Measurements from ENCODE around the gene NT5C1B. TPM values are rescaled to one million over a fixed set of nuclear protein-coding genes. Genes with fewer than 3 reads are reported as not detected.

NT5C1B gene
- total RNA-seq, 1 experiment from 2014 or later: not detected

- no peak for DNase-seq (ENCODE audit: extremely low read depth, low read depth)
Observed at GRCh38 chr2:18552351-18553077, 36.9 kb downstream of the NT5C1B start.

- DNase-seq (ENCODE audit: extremely low read depth, low read depth): no peak
Observed at GRCh38 chr2:18551623-18552022, 37.7 kb downstream of the NT5C1B start.

- no peak for DNase-seq (ENCODE audit: extremely low read depth, low read depth)
Observed at GRCh38 chr2:18551169-18551568, 38.2 kb downstream of the NT5C1B start.

- no peak for DNase-seq (ENCODE audit: extremely low read depth, low read depth)
Observed at GRCh38 chr2:18550433-18550832, 38.9 kb downstream of the NT5C1B start.

- DNase-seq (ENCODE audit: extremely low read depth, low read depth): no peak
Observed at GRCh38 chr2:18549083-18549482, 40.3 kb downstream of the NT5C1B start.

GRCh38 chr2:18548621-18549020, 40.7 kb downstream of the NT5C1B start:
- DNase-seq (ENCODE audit: extremely low read depth, low read depth): no peak

- DNase-seq (ENCODE audit: extremely low read depth, low read depth): no peak
Observed at GRCh38 chr2:18546567-18546966, 42.8 kb downstream of the NT5C1B start.

- DNase-seq (ENCODE audit: extremely low read depth, low read depth): no peak
Observed at GRCh38 chr2:18545384-18545783, 44.0 kb downstream of the NT5C1B start.

GRCh38 chr2:18544171-18544570, 45.2 kb downstream of the NT5C1B start:
- no peak for DNase-seq (ENCODE audit: extremely low read depth, low read depth)

GRCh38 chr2:18540872-18541271, 48.5 kb downstream of the NT5C1B start:
- DNase-seq (ENCODE audit: extremely low read depth, low read depth): no peak

- no peak for DNase-seq (ENCODE audit: extremely low read depth, low read depth)
Observed at GRCh38 chr2:18536697-18537096, 52.7 kb downstream of the NT5C1B start.

- DNase-seq (ENCODE audit: extremely low read depth, low read depth): no peak
Observed at GRCh38 chr2:18536100-18536499, 53.3 kb downstream of the NT5C1B start.

- DNase-seq (ENCODE audit: extremely low read depth, low read depth): no peak
Observed at GRCh38 chr2:18531194-18531593, 58.2 kb downstream of the NT5C1B start.

GRCh38 chr2:18527822-18528221, 61.5 kb downstream of the NT5C1B start:
- DNase-seq (ENCODE audit: extremely low read depth, low read depth): no peak

- no peak for DNase-seq (ENCODE audit: extremely low read depth, low read depth)
Observed at GRCh38 chr2:18527326-18527725, 62.0 kb downstream of the NT5C1B start.

GRCh38 chr2:18526429-18526828, 62.9 kb downstream of the NT5C1B start:
- no peak for DNase-seq (ENCODE audit: extremely low read depth, low read depth)

- DNase-seq (ENCODE audit: extremely low read depth, low read depth): no peak
Observed at GRCh38 chr2:18525852-18526251, 63.5 kb downstream of the NT5C1B start.

GRCh38 chr2:18525236-18525635, 64.1 kb downstream of the NT5C1B start:
- DNase-seq (ENCODE audit: extremely low read depth, low read depth): no peak

- DNase-seq (ENCODE audit: extremely low read depth, low read depth): no peak
Observed at GRCh38 chr2:18522484-18523146, 66.8 kb downstream of the NT5C1B start.

- peak; percentile 79 for DNase-seq (ENCODE audit: extremely low read depth, low read depth)
Observed at GRCh38 chr2:18520451-18521425, 68.6 kb downstream of the NT5C1B start.

- DNase-seq (ENCODE audit: extremely low read depth, low read depth): no peak
Observed at GRCh38 chr2:18519914-18520450, 69.4 kb downstream of the NT5C1B start.

Data from NCI-H460 (cell line).